Subcutaneous adipose tissue (tissue), 4 donors: ENCODE measurements around the gene CALB2. TPM values are rescaled to one million over a fixed set of nuclear protein-coding genes. Genes with fewer than 3 reads are reported as not detected.

Experiments
- CTCF ChIP-seq: fragments of 450-650 bp; IDR thresholded peaks from one replicate; pipeline ENCODE4 v1.5.1; 2016; ENCODE audit warnings: low read depth, mild to moderate bottlenecking, control low read depth, antibody characterized with exemption, moderate library complexity
- total RNA-seq, 4 donors: library from RNA; depleted of rRNA; stranded (reverse); fragments of >200 nt; gene quantifications; one replicate each; pipeline ENCODE4 v1.1.0, GENCODE V29; 2016

CALB2 gene
- total RNA-seq, 4 donors from 2014 or later, result 58.5 to 297 (median 87.3) TPM

GRCh38 chr16:71408536-71408935, 50.0 kb downstream of the CALB2 start:
- no peak for TF ChIP-seq CTCF

- TF ChIP-seq CTCF, result no peak
Measured at GRCh38 chr16:71409011-71409775, 50.7 kb downstream of the CALB2 start.

- no peak for TF ChIP-seq CTCF
Measured at GRCh38 chr16:71410146-71410545, 51.6 kb downstream of the CALB2 start.

GRCh38 chr16:71412270-71413160, 54.0 kb downstream of the CALB2 start:
- TF ChIP-seq CTCF, result no peak

- TF ChIP-seq CTCF, result no peak
Measured at GRCh38 chr16:71413341-71413740, 54.8 kb downstream of the CALB2 start.

- TF ChIP-seq CTCF, result no peak
Measured at GRCh38 chr16:71414038-71414437, 55.5 kb downstream of the CALB2 start.

GRCh38 chr16:71421911-71422310, 63.4 kb downstream of the CALB2 start:
- TF ChIP-seq CTCF, result no peak
